ENCODE data around the gene MTRR.

DNA sequence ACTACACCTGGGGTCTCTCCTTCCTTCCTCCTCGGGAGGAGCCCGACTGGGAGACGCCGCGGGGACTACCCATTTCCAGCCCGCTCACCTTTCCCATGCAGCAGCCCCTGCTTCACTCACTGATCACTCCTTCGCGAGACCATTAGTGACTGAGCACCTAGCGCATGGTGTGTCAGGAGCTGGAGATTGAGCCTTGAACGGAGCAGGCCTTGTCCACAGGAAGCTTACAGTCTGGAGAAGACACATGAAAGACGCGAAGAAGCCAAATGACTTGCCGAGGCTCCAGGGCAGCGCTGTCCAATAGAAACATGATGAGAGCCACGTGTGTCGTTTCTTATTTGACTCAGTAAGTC is 17.7 kb upstream of the MTRR start:
- TF ChIP-seq ZFP41 (tag by site-specific recombination; IDR thresholded peaks at IDR 0.05; ENCODE audit: borderline replicate concordance) (no peak), MYNN (tag by site-specific recombination; IDR thresholded peaks at IDR 0.05; ENCODE audit: borderline replicate concordance) (no peak), ZNF169 (tag by site-specific recombination; IDR thresholded peaks at IDR 0.05) (no peak), ZNF768 (tag by site-specific recombination; IDR thresholded peaks at IDR 0.05) (no peak), CTCF (tag by site-specific recombination; IDR thresholded peaks at IDR 0.05) (no peak), MZF1 (tag by site-specific recombination; IDR thresholded peaks at IDR 0.05; ENCODE audit: borderline replicate concordance) (no peak), ZNF558 (tag by site-specific recombination; IDR thresholded peaks at IDR 0.05) (no peak), ZBTB48 (tag by site-specific recombination; IDR thresholded peaks at IDR 0.05) (no peak), ZBTB1 (tag by site-specific recombination; IDR thresholded peaks at IDR 0.05) (no peak)

Data from HEK293 (cell line).